Gastrocnemius medialis (tissue), 4 donors: ENCODE results near the gene SLC25A47. TPM values are rescaled to one million over a fixed set of nuclear protein-coding genes. Genes with fewer than 3 reads are reported as not detected.

Source experiments
- ATAC-seq, 2 donors: fragments of 150-250 bp; one replicate each; pipeline ENCODE4 v1.9.1; 2016
- DNase-seq, 2 donors: peaks; one replicate each; pipeline ENCODE4 v3.0.0-alpha.2; 2019
- H3K27ac ChIP-seq, 4 donors: fragments of 200-600 bp; sonication (generic); 1 replicate in 1 of 4; 2 replicates in 3 of 4; pipeline ENCODE4 v1.5.1; 2016 to 2018; ENCODE audit warnings: mild to moderate bottlenecking in 2 of 4, moderate library complexity in 1 of 4
- H3K27me3 ChIP-seq, 3 donors: fragments of 200-600 bp; sonication (generic) in 2 of 3; 1 replicate in 1 of 3; 2 replicates in 2 of 3; pipeline versions ENCODE4 v1.5.1 to v1.6.0; 2016 to 2019; ENCODE audit warnings: mild to moderate bottlenecking in 1 of 3, moderate library complexity in 1 of 3
- H3K36me3 ChIP-seq, 2 donors: fragments of 200-600 bp; sonication (generic) in 1 of 2; one replicate each; pipeline ENCODE4 v1.5.1; 2017 to 2018
- H3K4me1 ChIP-seq, 2 donors: fragments of 200-600 bp; sonication (generic) in 1 of 2; one replicate each; pipeline ENCODE4 v1.5.1; 2016 to 2017; ENCODE audit warnings: mild to moderate bottlenecking in 2 of 2
- H3K4me3 ChIP-seq, 4 donors: fragments of 200-600 bp; sonication (generic) in 3 of 4; 1 replicate in 1 of 4; 2 replicates in 3 of 4; pipeline ENCODE4 v1.5.1; 2016 to 2019; ENCODE audit warnings: mild to moderate bottlenecking in 2 of 4
- H3K9me3 ChIP-seq, 3 donors: fragments of 200-600 bp; sonication (generic) in 2 of 3; 1 replicate in 1 of 3; 2 replicates in 2 of 3; pipeline ENCODE4 v1.5.1; 2016 to 2019
- POLR2A ChIP-seq, 2 donors: fragments of 450-650 bp; IDR thresholded peaks; one replicate each; pipeline ENCODE4 v1.6.1; 2017; ENCODE audit warnings: antibody characterized with exemption in 2 of 2, mild to moderate bottlenecking in 2 of 2, moderate library complexity in 2 of 2
- in situ Hi-C, 4 donors: fragments of 200-750 bp; cut with MboI; loops; one replicate each; pipeline versions ENCODE4 v1.15.0 to v1.8.0; 2017; ENCODE audit warnings: low sequenced_read_pairs in 4 of 4
- intact Hi-C: fragments of 100-400 bp; cut with DNase I; formaldehyde crosslinking; loops from one replicate; pipeline ENCODE4 v1.15.1; 2023; ENCODE audit warnings: low total_unique reads
- total RNA-seq, 4 donors: library from RNA; depleted of rRNA; stranded (reverse); fragments of >200 nt; gene quantifications; one replicate each; pipeline versions ENCODE4 v1.1.0 to v1.2.3, GENCODE V29; 2016
- TF ChIP-seq, protein P1 (sequence below), 5 experiments: fragments of 450-650 bp in 3 of 5; fragments of 200-600 bp in 2 of 5; sonication (generic) in 2 of 5; IDR thresholded peaks in 4 of 5; conservative IDR thresholded peaks in 1 of 5; 1 replicate in 4 of 5; 2 replicates in 1 of 5; pipeline ENCODE4 v1.5.1; 2016 to 2019; ENCODE audit warnings: antibody characterized with exemption in 5 of 5, mild to moderate bottlenecking in 3 of 5, moderate library complexity in 3 of 5

The SLC25A47 gene
- total RNA-seq, 4 donors from 2014 or later = 0.46 to 1.3 TPM; not detected in 2

- ATAC-seq = no peak
- peaks cover 0 to 40% of the 10 kb centered on the region in 2 donors for H3K36me3 ChIP-seq
- H3K4me1 ChIP-seq = peaks cover 0 to 16% of the 10 kb centered on the region in 2 donors
- no peaks in the 10 kb centered on the region for H3K9me3 ChIP-seq
- DNase-seq = no peak
- intact Hi-C loops = no loop called here
- no peak overlapping the region for H3K27ac ChIP-seq
- in situ Hi-C loops = no loop called here
- H3K4me3 ChIP-seq = no peak overlapping the region
- TF ChIP-seq, protein P1, sequence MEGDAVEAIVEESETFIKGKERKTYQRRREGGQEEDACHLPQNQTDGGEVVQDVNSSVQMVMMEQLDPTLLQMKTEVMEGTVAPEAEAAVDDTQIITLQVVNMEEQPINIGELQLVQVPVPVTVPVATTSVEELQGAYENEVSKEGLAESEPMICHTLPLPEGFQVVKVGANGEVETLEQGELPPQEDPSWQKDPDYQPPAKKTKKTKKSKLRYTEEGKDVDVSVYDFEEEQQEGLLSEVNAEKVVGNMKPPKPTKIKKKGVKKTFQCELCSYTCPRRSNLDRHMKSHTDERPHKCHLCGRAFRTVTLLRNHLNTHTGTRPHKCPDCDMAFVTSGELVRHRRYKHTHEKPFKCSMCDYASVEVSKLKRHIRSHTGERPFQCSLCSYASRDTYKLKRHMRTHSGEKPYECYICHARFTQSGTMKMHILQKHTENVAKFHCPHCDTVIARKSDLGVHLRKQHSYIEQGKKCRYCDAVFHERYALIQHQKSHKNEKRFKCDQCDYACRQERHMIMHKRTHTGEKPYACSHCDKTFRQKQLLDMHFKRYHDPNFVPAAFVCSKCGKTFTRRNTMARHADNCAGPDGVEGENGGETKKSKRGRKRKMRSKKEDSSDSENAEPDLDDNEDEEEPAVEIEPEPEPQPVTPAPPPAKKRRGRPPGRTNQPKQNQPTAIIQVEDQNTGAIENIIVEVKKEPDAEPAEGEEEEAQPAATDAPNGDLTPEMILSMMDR (IDR thresholded peaks at IDR 0.05 in 4 of 5, conservative IDR thresholded peaks at IDR 0.05 in 1 of 5) = no peak
- no peak for TF ChIP-seq POLR2A (IDR thresholded peaks at IDR 0.05)
- no peaks in the 10 kb centered on the region for H3K27me3 ChIP-seq
These were observed 22.6 kb downstream of the SLC25A47 start for GRCh38 chr14:100345711-100346110.

DNA sequence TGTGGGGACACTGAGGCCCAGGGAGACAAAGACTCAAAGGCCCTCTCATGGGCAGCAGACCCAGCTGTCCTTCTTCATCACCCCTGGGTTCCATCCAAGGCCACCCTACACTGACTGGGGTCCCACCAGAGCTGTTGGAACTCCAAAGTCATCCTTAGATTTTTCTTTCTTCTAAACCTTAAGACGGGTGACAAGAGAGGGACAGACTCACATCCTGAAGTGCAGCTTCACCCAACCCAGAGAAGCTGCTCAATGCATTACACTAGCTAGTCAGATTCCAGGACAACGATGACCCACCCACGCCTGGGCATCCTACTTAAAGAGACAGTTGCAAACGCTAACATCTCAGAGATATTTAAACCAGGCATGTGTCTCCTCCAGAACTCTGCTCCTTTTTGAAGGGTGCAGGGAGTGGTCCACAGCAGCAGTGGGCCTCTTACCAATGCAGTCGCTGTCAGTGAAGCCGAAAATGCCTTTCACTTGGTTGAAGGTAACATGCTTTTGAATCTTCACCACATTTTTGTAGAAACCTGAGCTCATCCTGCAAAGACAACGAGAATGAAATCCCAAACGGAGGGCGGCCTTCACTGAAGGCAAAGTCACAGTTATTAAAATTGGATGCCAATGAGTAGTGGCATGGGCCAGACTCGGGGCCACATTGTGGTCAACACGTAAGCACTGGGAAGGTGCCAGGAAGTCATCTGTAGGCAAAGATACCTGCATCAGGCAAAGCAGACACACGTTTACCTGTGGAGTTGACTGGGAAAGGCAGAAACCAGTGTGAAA, 23.4 kb downstream of the SLC25A47 start:
- intact Hi-C loops (no loop called here), in situ Hi-C loops (no loop called here)
- Histone ChIP-seq H3K27me3 (no peaks in the 10 kb centered on the region), H3K9me3 (no peaks in the 10 kb centered on the region), H3K36me3 (peaks cover 0 to 48% of the 10 kb centered on the region in 2 donors), H3K27ac (no peak overlapping the region), H3K4me1 (peaks cover 0 to 8% of the 10 kb centered on the region in 2 donors), H3K4me3 (no peak overlapping the region)
- ATAC-seq (no peak), DNase-seq (no peak)
- TF ChIP-seq, protein P1 (IDR thresholded peaks at IDR 0.05 in 4 of 5, conservative IDR thresholded peaks at IDR 0.05 in 1 of 5) = no peak
- TF ChIP-seq POLR2A (IDR thresholded peaks at IDR 0.05) = no peak

GRCh38 chr14:100348253-100348729, 25.2 kb downstream of the SLC25A47 start:
- Histone ChIP-seq H3K4me3 (no peak overlapping the region), H3K9me3 (no peaks in the 10 kb centered on the region), H3K27ac (no peak overlapping the region), H3K4me1 (no peaks in the 10 kb centered on the region), H3K36me3 (peaks cover 0 to 57% of the 10 kb centered on the region in 2 donors), H3K27me3 (no peaks in the 10 kb centered on the region)
- DNase-seq (no peak), ATAC-seq (no peak)
- in situ Hi-C loops = no loop called here
- TF ChIP-seq, protein P1 (IDR thresholded peaks at IDR 0.05 in 4 of 5, conservative IDR thresholded peaks at IDR 0.05 in 1 of 5) = no peak
- no peak for TF ChIP-seq POLR2A (IDR thresholded peaks at IDR 0.05)
- intact Hi-C loops = no loop called here

DNA sequence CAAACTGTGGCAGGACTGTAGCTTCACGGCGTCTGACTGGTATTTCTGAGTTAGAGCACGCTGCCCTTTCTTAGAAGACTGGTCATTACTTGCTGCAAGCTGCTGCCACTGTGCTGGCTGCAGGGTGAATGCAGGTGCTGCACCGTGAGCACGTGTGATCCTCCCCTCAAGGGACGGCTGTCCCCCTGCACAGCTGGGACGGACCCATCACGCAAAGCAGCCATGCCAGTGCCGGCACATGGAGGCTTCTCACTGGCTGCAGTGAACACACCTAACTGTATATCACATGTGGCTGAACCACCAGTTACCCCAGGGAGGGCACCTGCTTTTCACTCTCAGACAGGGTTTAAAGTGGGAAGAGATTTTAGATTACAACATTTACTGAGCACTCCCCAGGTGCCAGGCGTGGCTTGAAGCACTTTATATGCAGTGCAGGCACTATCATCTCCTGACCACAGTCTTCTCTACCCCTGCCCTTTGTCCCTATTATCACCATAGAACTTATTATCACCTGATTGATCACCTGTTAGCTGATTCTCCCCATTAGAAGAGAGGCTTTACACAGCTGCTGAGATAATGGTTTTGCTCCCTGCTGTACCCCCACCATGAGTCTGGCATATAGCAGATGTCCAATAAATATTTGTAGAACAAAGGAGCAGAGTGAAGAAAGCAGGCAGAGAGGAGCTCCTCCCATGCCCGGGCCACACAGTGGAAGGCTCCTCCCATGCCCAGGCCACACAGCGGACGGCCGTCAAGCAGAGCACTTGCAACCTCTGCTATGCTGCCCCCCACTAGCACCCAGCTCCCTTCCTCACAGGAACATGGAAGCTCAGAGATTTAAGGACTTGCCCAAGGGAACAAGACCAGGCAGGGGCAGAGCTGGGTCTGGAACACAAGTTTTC, 25.9 kb downstream of the SLC25A47 start:
- ATAC-seq (no peak), DNase-seq (no peak)
- no peak overlapping the region for H3K27ac ChIP-seq
- peaks cover 0 to 64% of the 10 kb centered on the region in 2 donors for H3K36me3 ChIP-seq
- no peaks in the 10 kb centered on the region for H3K4me1 ChIP-seq
- TF ChIP-seq, protein P1 (IDR thresholded peaks at IDR 0.05 in 4 of 5, conservative IDR thresholded peaks at IDR 0.05 in 1 of 5) = no peak
- TF ChIP-seq POLR2A (IDR thresholded peaks at IDR 0.05) = no peak
- no peaks in the 10 kb centered on the region for H3K27me3 ChIP-seq
- intact Hi-C loops = no loop called here
- H3K4me3 ChIP-seq = no peak overlapping the region
- H3K9me3 ChIP-seq = no peaks in the 10 kb centered on the region
- in situ Hi-C loops = no loop called here
